ENCODE measurements around the gene IKBIP. TPM values are rescaled to one million over a fixed set of nuclear protein-coding genes. Genes with fewer than 3 reads are reported as not detected.
A peak's percentile ranks its signal among the peaks of the same experiment; 100 is the strongest.

Gene IKBIP
- total RNA-seq, 1 experiment from 2014 or later, result 10.9 TPM

DNA sequence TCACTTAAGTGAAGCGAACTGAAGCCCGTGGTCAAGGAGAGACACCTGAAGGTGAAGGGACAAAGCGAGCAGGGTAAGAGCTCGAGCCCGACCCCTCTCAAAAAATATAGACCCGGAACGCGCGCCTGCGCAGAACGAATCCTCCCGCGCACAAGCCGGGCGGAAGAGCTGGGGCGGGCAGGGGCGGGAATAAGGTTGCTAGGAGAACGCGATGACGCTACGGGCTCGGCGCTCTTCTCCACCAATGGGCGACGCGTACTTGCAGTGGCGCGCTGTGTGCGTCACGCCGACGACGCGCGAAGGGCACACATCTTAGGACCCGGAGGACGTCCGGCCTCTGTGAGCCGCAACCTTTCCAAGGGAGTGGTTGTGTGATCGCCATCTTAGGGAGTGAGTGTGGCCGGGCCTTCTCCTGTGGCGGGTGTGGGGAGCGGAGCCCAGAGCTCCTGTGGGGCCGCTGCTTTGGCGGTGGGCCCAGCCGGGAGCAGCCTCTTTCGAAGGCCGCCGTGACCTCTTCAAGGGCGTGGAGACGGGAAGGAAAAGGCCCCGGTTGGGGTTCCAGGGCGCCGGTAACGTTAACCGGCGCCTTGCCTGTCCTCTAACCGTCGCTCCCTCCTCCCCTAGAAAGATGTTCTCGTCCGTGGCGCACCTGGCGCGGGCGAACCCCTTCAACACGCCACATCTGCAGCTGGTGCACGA, 51.1 kb downstream of the IKBIP start, which contains the start of gene SLC25A3:
SLC25A3 (plus strand) TSS at position 336 of the 699 bp plus-strand sequence; CDS start at position 629, 293 bp downstream.
- peaks cover 56% of the 10 kb centered on the region for H3K36me3 Mint-ChIP-seq (ENCODE audit: insufficient read depth, unreplicated experiment)
- Histone ChIP-seq H3K4me3 (ENCODE audit: low read depth, low read length) (peak within 1 kb of the TSS; percentile 97), H3K27me3 (replicated peaks; ENCODE audit: control insufficient read depth, insufficient read depth, low read length) (no peaks in the 10 kb centered on the region), H3K36me3 (ENCODE audit: control insufficient read depth, insufficient read depth, low read length) (peaks cover 1% of the 10 kb centered on the region; the same call in 1 of the 2 replicates), H3K4me1 (peaks cover 17% of the 10 kb centered on the region), H3K9me3 (no peaks in the 10 kb centered on the region)
- intact Hi-C loops (cut with micrococcal nuclease; ENCODE audit: unreplicated experiment), result loop anchor here (1.0 to 2.0 kb wide), 7 partner anchors 19 to 177 kb away; partner anchors contain the start of genes APAF1 and TMPO
- H3K4me1 Mint-ChIP-seq (ENCODE audit: low read depth, unreplicated experiment), result peaks cover 7% of the 10 kb centered on the region
- DNase-seq, result peak; percentile 95 to 96
- CTCF ChIA-PET, result interaction anchor here (0.5 to 3.9 kb wide), 8 partner anchors 18 to 1614 kb away, joined by 3 to 54 read pairs (median 6); no protein-coding TSS in a partner anchor
- peak within 1 kb of the TSS; percentile 98 for H3K27ac Mint-ChIP-seq (ENCODE audit: unreplicated experiment)
- H3K9me3 Mint-ChIP-seq (ENCODE audit: unreplicated experiment), result no peaks in the 10 kb centered on the region
- peak in 1 of 2 experiments; percentile 13 for TF ChIP-seq CTCF (IDR thresholded peaks at IDR 0.05; ENCODE audit: insufficient read depth in 1 of 2, low read depth in 1 of 2, low read length in 1 of 2, severe bottlenecking in 1 of 2, unreplicated experiment in 1 of 2)
- POLR2A ChIA-PET, result interaction anchor here (0.5 to 3.7 kb wide), 26 partner anchors 9 to 1782 kb away, joined by 3 to 33 read pairs (median 4); partner anchors contain the start of gene TMPO
- H3K4me3 Mint-ChIP-seq (ENCODE audit: unreplicated experiment), result peak within 1 kb of the TSS; percentile 98
- no peaks in the 10 kb centered on the region for H3K27me3 Mint-ChIP-seq (ENCODE audit: insufficient read depth, unreplicated experiment)
- BruUV-seq (replicated peaks), result no TSS peak

DNA sequence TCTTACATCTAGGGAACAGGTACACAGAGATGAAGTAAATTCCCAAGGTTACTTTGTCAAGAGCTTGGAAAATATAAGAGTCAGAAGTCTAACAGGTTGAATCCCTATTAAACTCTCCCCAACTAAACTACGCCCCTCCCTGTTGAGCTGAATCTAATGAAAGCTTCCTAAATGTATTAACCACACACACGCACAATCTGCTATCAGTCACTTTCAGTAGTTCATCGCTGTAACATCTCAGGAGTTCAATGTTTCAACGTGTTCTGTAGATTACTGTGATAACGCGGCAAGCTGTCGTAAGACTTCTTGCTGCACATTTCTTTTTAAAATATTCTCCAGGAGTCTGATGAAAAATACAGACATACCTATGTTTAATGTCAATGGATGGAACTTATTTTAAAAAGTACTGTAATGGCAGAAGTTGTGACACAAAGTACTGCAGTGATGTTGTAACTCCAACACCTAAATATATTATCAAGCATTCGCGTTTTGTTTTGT, 51.7 kb downstream of the IKBIP start:
- no peaks in the 10 kb centered on the region for H3K9me3 ChIP-seq
- no peaks in the 10 kb centered on the region for H3K27me3 Mint-ChIP-seq (ENCODE audit: insufficient read depth, unreplicated experiment)
- TSS peak; percentile 100 for BruUV-seq (replicated peaks)
- H3K36me3 ChIP-seq (ENCODE audit: control insufficient read depth, insufficient read depth, low read length), result peaks cover 1% of the 10 kb centered on the region; the same call in 1 of the 2 replicates
- TF ChIP-seq CTCF (IDR thresholded peaks at IDR 0.05; ENCODE audit: insufficient read depth in 1 of 2, low read depth in 1 of 2, low read length in 1 of 2, severe bottlenecking in 1 of 2, unreplicated experiment in 1 of 2), result no peak
- H3K4me1 ChIP-seq, result peaks cover 17% of the 10 kb centered on the region
- peak overlapping the region; percentile 98 for H3K27ac Mint-ChIP-seq (ENCODE audit: unreplicated experiment)
- intact Hi-C loops (cut with micrococcal nuclease; ENCODE audit: unreplicated experiment), result loop anchor here (1.0 to 2.0 kb wide), 6 partner anchors 19 to 176 kb away; partner anchors contain the start of genes APAF1 and TMPO
- POLR2A ChIA-PET, result interaction anchor here (0.5 to 3.7 kb wide), 24 partner anchors 10 to 1782 kb away, joined by 3 to 33 read pairs (median 4); no protein-coding TSS in a partner anchor
- peak overlapping the region; percentile 98 for H3K4me3 Mint-ChIP-seq (ENCODE audit: unreplicated experiment)
- CTCF ChIA-PET, result interaction anchor here (0.7 to 3.9 kb wide), 6 partner anchors 18 to 1613 kb away, joined by 3 to 54 read pairs (median 6); no protein-coding TSS in a partner anchor
- peak overlapping the region; percentile 41 for H3K4me3 ChIP-seq (ENCODE audit: low read depth, low read length)
- no peaks in the 10 kb centered on the region for H3K27me3 ChIP-seq (replicated peaks; ENCODE audit: control insufficient read depth, insufficient read depth, low read length)
- no peaks in the 10 kb centered on the region for H3K9me3 Mint-ChIP-seq (ENCODE audit: unreplicated experiment)
- H3K36me3 Mint-ChIP-seq (ENCODE audit: insufficient read depth, unreplicated experiment), result peaks cover 50% of the 10 kb centered on the region
- DNase-seq, result no peak
- peaks cover 7% of the 10 kb centered on the region for H3K4me1 Mint-ChIP-seq (ENCODE audit: low read depth, unreplicated experiment)

GRCh38 chr12:98591209-98591608, 53.4 kb downstream of the IKBIP start:
- Histone ChIP-seq H3K4me1 (peaks cover 17% of the 10 kb centered on the region), H3K36me3 (ENCODE audit: control insufficient read depth, insufficient read depth, low read length) (no peaks in the 10 kb centered on the region), H3K27me3 (replicated peaks; ENCODE audit: control insufficient read depth, insufficient read depth, low read length) (no peaks in the 10 kb centered on the region), H3K9me3 (no peaks in the 10 kb centered on the region), H3K4me3 (ENCODE audit: low read depth, low read length) (no peak overlapping the region)
- peaks cover 34% of the 10 kb centered on the region for H3K36me3 Mint-ChIP-seq (ENCODE audit: insufficient read depth, unreplicated experiment)
- BruUV-seq (replicated peaks), result no TSS peak
- no peaks in the 10 kb centered on the region for H3K9me3 Mint-ChIP-seq (ENCODE audit: unreplicated experiment)
- H3K4me1 Mint-ChIP-seq (ENCODE audit: low read depth, unreplicated experiment), result peaks cover 7% of the 10 kb centered on the region
- CTCF ChIA-PET, result interaction anchor here (0.7 to 1.6 kb wide), 4 partner anchors 12 to 24 kb away, joined by 4 to 40 read pairs (median 4); no protein-coding TSS in a partner anchor
- H3K4me3 Mint-ChIP-seq (ENCODE audit: unreplicated experiment), result peak overlapping the region; percentile 23
- H3K27me3 Mint-ChIP-seq (ENCODE audit: insufficient read depth, unreplicated experiment), result no peaks in the 10 kb centered on the region
- peak overlapping the region; percentile 42 for H3K27ac Mint-ChIP-seq (ENCODE audit: unreplicated experiment)
- peak; percentile 44 to 51 for DNase-seq
- intact Hi-C loops (cut with micrococcal nuclease; ENCODE audit: unreplicated experiment), result loop anchor here (1.0 kb wide), 1 partner anchor 58 kb away; no protein-coding TSS in a partner anchor
- TF ChIP-seq CTCF (IDR thresholded peaks at IDR 0.05; ENCODE audit: insufficient read depth in 1 of 2, low read depth in 1 of 2, low read length in 1 of 2, severe bottlenecking in 1 of 2, unreplicated experiment in 1 of 2), result peak; percentile 21 to 47
- POLR2A ChIA-PET, result interaction anchor here (0.7 kb wide), 1 partner anchor 76 kb away, joined by 3 read pairs; the partner anchor contains the start of gene TMPO
